AML-193 (cell line): ENCODE results near the gene SHISA6.
"Not testable (repeated sequence)": the region's sequence is repeated elsewhere in the genome, so short reads cannot be mapped to it uniquely, and the experiment has no call there.

ENCODE experiments used
- DNase-seq, 2 experiments: peaks; one replicate each; lab custom pipeline; 2025; lab: John Stamatoyannopoulos, UW

Gene SHISA6

GRCh38 chr17:11267999-11268575, 27.1 kb downstream of the SHISA6 start:
- no peak for DNase-seq

- DNase-seq, result no peak
Measured at GRCh38 chr17:11269210-11269609, 28.2 kb downstream of the SHISA6 start.

- DNase-seq, result no peak
Measured at GRCh38 chr17:11272191-11272590, 31.2 kb downstream of the SHISA6 start.

- no peak for DNase-seq
Measured at GRCh38 chr17:11273596-11273995, 32.6 kb downstream of the SHISA6 start.

- no peak for DNase-seq
Measured at GRCh38 chr17:11274106-11274505, 33.1 kb downstream of the SHISA6 start.

- DNase-seq, result no peak
Measured at GRCh38 chr17:11276486-11276885, 35.5 kb downstream of the SHISA6 start.

GRCh38 chr17:11278186-11278991, 37.4 kb downstream of the SHISA6 start:
- DNase-seq, result no peak

GRCh38 chr17:11278992-11279270, 37.9 kb downstream of the SHISA6 start:
- DNase-seq, result no peak

- DNase-seq, result no peak
Measured at GRCh38 chr17:11279776-11280344, 38.8 kb downstream of the SHISA6 start.

GRCh38 chr17:11282586-11282985, 41.6 kb downstream of the SHISA6 start:
- no peak for DNase-seq

GRCh38 chr17:11284811-11285210, 43.8 kb downstream of the SHISA6 start:
- no peak for DNase-seq

- DNase-seq, result no peak
Measured at GRCh38 chr17:11285946-11286345, 44.9 kb downstream of the SHISA6 start.

GRCh38 chr17:11287791-11288190, 46.8 kb downstream of the SHISA6 start:
- no peak for DNase-seq

GRCh38 chr17:11290814-11291213, 49.8 kb downstream of the SHISA6 start:
- DNase-seq, result no peak

- DNase-seq, result no peak
Measured at GRCh38 chr17:11292491-11292890, 51.5 kb downstream of the SHISA6 start.

GRCh38 chr17:11293480-11293879, 52.5 kb downstream of the SHISA6 start:
- DNase-seq, result no peak

- DNase-seq, result no peak
Measured at GRCh38 chr17:11294826-11295225, 53.8 kb downstream of the SHISA6 start.

GRCh38 chr17:11296994-11297393, 56.0 kb downstream of the SHISA6 start:
- DNase-seq, result no peak

- DNase-seq, result no peak
Measured at GRCh38 chr17:11298401-11298800, 57.4 kb downstream of the SHISA6 start.

- DNase-seq, result no peak
Measured at GRCh38 chr17:11300201-11300600, 59.2 kb downstream of the SHISA6 start.

GRCh38 chr17:11300738-11301137, 59.7 kb downstream of the SHISA6 start:
- DNase-seq, result no peak

GRCh38 chr17:11301874-11302273, 60.9 kb downstream of the SHISA6 start:
- not testable (repeated sequence) for DNase-seq

- DNase-seq, result no peak
Measured at GRCh38 chr17:11302401-11303186, 61.6 kb downstream of the SHISA6 start.
